Neural cell (in vitro differentiated cells): ENCODE results near the gene TACC2. TPM values are rescaled to one million over a fixed set of nuclear protein-coding genes. Genes with fewer than 3 reads are reported as not detected.
A peak's percentile ranks its signal among the peaks of the same experiment; 100 is the strongest.

Experiments used
- H2AFZ ChIP-seq: fragments of 200-600, 300-800 bp; sonication (generic), shearing (Covaris generic); 2 replicates; pipeline ENCODE4 v1.6.0; 2014; ENCODE audit warnings: low read depth, mild to moderate bottlenecking, antibody characterized with exemption, low read length, moderate library complexity
- H3F3A ChIP-seq: fragments of 200-600 bp; shearing (Covaris generic); 2 replicates; pipeline ENCODE4 v1.6.1; 2016; ENCODE audit warnings: mild to moderate bottlenecking, moderate library complexity, mixed read lengths, antibody characterized with exemption, low read length; ENCODE audit not compliant: insufficient read depth, poor library complexity, severe bottlenecking
- H3K27ac ChIP-seq: fragments of 200-600, 300-800 bp; sonication (generic), shearing (Covaris generic); 2 replicates; pipeline ENCODE4 v1.5.1; 2014; ENCODE audit warnings: mild to moderate bottlenecking, low read length, moderate library complexity
- H3K27me3 ChIP-seq: fragments of 300-800, 200-600 bp; sonication (generic), shearing (Covaris generic); 2 replicates; pipeline ENCODE4 v1.6.0; 2014; ENCODE audit warnings: mild to moderate bottlenecking, low read depth, low read length, moderate library complexity; ENCODE audit not compliant: insufficient read depth
- H3K36me3 ChIP-seq: fragments of 300-800, 200-600 bp; sonication (generic), shearing (Covaris generic); 2 replicates; pipeline ENCODE4 v1.5.1; 2014; ENCODE audit warnings: mild to moderate bottlenecking, antibody characterized with exemption, low read length, moderate library complexity; ENCODE audit not compliant: insufficient read depth
- H3K4me2 ChIP-seq: fragments of 300-800, 200-600 bp; sonication (generic), shearing (Covaris generic); 2 replicates; pipeline ENCODE4 v1.6.0; 2014; ENCODE audit warnings: mild to moderate bottlenecking, low read length
- H3K4me3 ChIP-seq: fragments of 300-800, 200-600 bp; sonication (generic), shearing (Covaris generic); 2 replicates; pipeline ENCODE4 v1.5.1; 2014; ENCODE audit warnings: mild to moderate bottlenecking, low read length, moderate library complexity
- H3K79me2 ChIP-seq: fragments of 200-600 bp; shearing (Covaris generic); replicated peaks from 2 replicates; pipeline ENCODE4 v1.6.0; 2014; ENCODE audit warnings: mild to moderate bottlenecking, low read length, moderate library complexity; ENCODE audit not compliant: insufficient read depth
- H3K9ac ChIP-seq: fragments of 300-800, 200-600 bp; sonication (generic), shearing (Covaris generic); 2 replicates; pipeline ENCODE4 v1.6.1; 2016; ENCODE audit warnings: mild to moderate bottlenecking, low read length, mixed read lengths
- H3K9me2 ChIP-seq: fragments of 200-600 bp; shearing (Covaris generic); 2 replicates; pipeline ENCODE4 v1.6.1; 2016; ENCODE audit warnings: mild to moderate bottlenecking, low read length, mixed read lengths; ENCODE audit not compliant: insufficient read depth
- H3K9me3 ChIP-seq: fragments of 200-600, 300-800 bp; sonication (generic), shearing (Covaris generic); 2 replicates; pipeline ENCODE4 v1.6.1; 2016; ENCODE audit warnings: mild to moderate bottlenecking, mixed run types, low read length, moderate library complexity, mixed read lengths
- H4K20me1 ChIP-seq: fragments of 200-600 bp; shearing (Covaris generic); 2 replicates; pipeline ENCODE4 v1.6.1; 2016; ENCODE audit warnings: mild to moderate bottlenecking, mixed run types; ENCODE audit not compliant: insufficient read depth
- EP300 ChIP-seq: fragments of 450-650 bp; conservative IDR thresholded peaks from 2 replicates; pipeline ENCODE4 v1.6.1; 2014; ENCODE audit warnings: antibody characterized with exemption, mild to moderate bottlenecking, moderate library complexity; ENCODE audit not compliant: poor library complexity, severe bottlenecking
- EZH2 ChIP-seq: fragments of 200-600, 300-800 bp; shearing (Covaris generic), sonication (generic); IDR thresholded peaks from 2 replicates; pipeline ENCODE4 v1.6.1; 2014; ENCODE audit warnings: antibody characterized with exemption, low read length, borderline replicate concordance, mild to moderate bottlenecking; ENCODE audit not compliant: insufficient read depth, poor library complexity, severe bottlenecking
- MXI1 ChIP-seq: fragments of 450-650 bp; conservative IDR thresholded peaks from 2 replicates; pipeline ENCODE4 v1.6.1; 2014; ENCODE audit warnings: antibody characterized with exemption, mild to moderate bottlenecking; ENCODE audit not compliant: poor library complexity, severe bottlenecking
- POLR2AphosphoS5 ChIP-seq: IDR thresholded peaks from 2 replicates; pipeline ENCODE4 v1.6.1; 2012
- RAD21 ChIP-seq: fragments of 450-650 bp; conservative IDR thresholded peaks from 2 replicates; pipeline ENCODE4 v1.6.1; 2014; ENCODE audit warnings: antibody characterized with exemption, mild to moderate bottlenecking, moderate library complexity
- SMC3 ChIP-seq: fragments of 450-650 bp; conservative IDR thresholded peaks from 2 replicates; pipeline ENCODE4 v1.6.1; 2014; ENCODE audit warnings: antibody characterized with exemption, mild to moderate bottlenecking, moderate library complexity; ENCODE audit not compliant: poor library complexity
- TAF1 ChIP-seq: IDR thresholded peaks from 2 replicates; pipeline ENCODE4 v1.6.1; 2012; ENCODE audit warnings: low read depth
- polyA plus RNA-seq: library from polyadenylated mRNA; depleted of rRNA; stranded (reverse); fragments of >200 nt; gene quantifications from 2 replicates; pipeline ENCODE4 v1.2.3, GENCODE V29; 2014
- TF ChIP-seq, protein P1 (sequence below): fragments of 450-650 bp; IDR thresholded peaks from 2 replicates; pipeline ENCODE4 v1.5.1; 2014; ENCODE audit warnings: antibody characterized with exemption, mild to moderate bottlenecking, moderate library complexity; ENCODE audit not compliant: poor library complexity, severe bottlenecking
- TF ChIP-seq, protein P2 (sequence below): IDR thresholded peaks from 2 replicates; pipeline ENCODE4 v1.6.1; 2012; ENCODE audit warnings: borderline replicate concordance

TACC2 gene
- polyA plus RNA-seq, 1 donor from 2014 or later: 17.6 TPM

DNA sequence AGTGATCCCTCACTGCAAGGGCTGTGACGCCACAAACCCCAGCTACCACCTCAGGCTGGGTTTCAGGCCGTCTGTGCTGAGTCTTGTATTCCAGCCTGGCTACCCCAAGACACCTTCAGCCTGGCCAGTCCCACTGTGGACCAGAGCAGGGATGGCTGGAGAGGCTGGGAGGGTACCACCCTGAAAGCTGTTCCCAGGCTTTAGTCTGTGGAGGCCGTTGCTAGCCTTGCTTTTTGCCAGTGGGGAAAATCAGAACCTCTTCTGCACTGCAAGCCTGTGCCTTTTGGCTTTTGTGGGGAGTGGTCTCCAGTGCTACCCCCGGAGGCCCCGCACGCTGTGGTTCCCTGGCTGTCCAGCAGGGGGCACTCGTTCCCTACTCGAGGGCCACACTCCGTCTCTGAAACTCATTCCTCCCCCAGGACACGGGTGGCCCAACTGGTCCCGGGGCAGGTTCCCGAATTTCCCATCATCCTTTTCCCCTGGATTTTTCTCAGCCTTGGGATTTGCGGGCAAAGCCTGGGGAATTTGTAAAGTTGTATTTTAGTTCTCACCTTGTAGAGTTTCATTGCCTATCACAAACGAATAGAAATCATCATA, 153.8 kb downstream of the TACC2 start:
- TF ChIP-seq TAF1: no peak
- TF ChIP-seq POLR2AphosphoS5: no peak
- peak; percentile 43 for TF ChIP-seq SMC3
- TF ChIP-seq RAD21: peak; percentile 43
- TF ChIP-seq, protein P1, sequence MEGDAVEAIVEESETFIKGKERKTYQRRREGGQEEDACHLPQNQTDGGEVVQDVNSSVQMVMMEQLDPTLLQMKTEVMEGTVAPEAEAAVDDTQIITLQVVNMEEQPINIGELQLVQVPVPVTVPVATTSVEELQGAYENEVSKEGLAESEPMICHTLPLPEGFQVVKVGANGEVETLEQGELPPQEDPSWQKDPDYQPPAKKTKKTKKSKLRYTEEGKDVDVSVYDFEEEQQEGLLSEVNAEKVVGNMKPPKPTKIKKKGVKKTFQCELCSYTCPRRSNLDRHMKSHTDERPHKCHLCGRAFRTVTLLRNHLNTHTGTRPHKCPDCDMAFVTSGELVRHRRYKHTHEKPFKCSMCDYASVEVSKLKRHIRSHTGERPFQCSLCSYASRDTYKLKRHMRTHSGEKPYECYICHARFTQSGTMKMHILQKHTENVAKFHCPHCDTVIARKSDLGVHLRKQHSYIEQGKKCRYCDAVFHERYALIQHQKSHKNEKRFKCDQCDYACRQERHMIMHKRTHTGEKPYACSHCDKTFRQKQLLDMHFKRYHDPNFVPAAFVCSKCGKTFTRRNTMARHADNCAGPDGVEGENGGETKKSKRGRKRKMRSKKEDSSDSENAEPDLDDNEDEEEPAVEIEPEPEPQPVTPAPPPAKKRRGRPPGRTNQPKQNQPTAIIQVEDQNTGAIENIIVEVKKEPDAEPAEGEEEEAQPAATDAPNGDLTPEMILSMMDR: peak; percentile 52
- Histone ChIP-seq H4K20me1 (no peaks in the 10 kb centered on the region), H3F3A (no peaks in the 10 kb centered on the region), H3K4me3 (no peak overlapping the region), H3K9me2 (no peaks in the 10 kb centered on the region), H3K27ac (no peak overlapping the region), H3K79me2 (no peaks in the 10 kb centered on the region), H3K4me2 (no peak overlapping the region), H3K9me3 (peaks cover 3% of the 10 kb centered on the region), H3K9ac (no peak overlapping the region), H3K36me3 (no peaks in the 10 kb centered on the region), H2AFZ (no peak overlapping the region), H3K27me3 (no peaks in the 10 kb centered on the region)

DNA sequence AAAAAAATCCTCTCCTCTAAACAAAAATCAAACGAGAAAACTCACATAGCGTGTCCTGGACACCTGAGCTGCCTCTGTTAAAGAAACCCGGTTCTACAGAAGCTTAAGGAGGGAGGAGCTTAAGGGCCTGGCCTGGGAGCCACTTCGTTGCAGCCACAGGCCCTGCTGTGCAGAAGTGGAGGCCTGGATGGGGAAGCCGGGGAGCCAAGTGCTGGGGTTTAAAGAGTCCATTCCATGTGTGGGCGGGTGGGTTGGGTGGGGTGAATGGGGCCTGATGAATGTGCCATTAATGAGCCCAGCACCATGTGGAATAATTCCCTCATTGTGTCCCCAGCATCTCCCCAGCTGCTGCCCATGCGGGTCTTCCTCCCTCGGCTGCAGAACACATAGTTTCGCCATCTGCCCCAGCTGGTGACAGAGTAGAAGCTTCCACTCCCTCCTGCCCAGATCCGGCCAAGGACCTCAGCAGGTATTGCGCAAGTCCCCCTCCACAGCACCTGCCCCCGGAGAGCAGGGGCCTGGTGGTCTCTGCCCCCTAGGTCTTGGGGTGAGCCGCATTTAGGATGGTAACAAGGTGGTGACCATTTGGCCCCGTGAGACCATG, 154.4 kb downstream of the TACC2 start:
- Histone ChIP-seq H2AFZ (no peak overlapping the region), H3K27me3 (no peaks in the 10 kb centered on the region), H3K9ac (no peak overlapping the region), H3K4me3 (no peak overlapping the region), H3K36me3 (no peaks in the 10 kb centered on the region), H3K9me2 (no peaks in the 10 kb centered on the region), H3K79me2 (no peaks in the 10 kb centered on the region), H3K27ac (no peak overlapping the region), H3K9me3 (peaks cover 3% of the 10 kb centered on the region), H3K4me2 (no peak overlapping the region), H4K20me1 (no peaks in the 10 kb centered on the region), H3F3A (no peaks in the 10 kb centered on the region)
- TF ChIP-seq TAF1 (no peak), RAD21 (no peak), POLR2AphosphoS5 (no peak), SMC3 (no peak), EZH2 (no peak), EP300 (no peak), MXI1 (no peak)
- TF ChIP-seq, protein P1: no peak
- TF ChIP-seq, protein P2, sequence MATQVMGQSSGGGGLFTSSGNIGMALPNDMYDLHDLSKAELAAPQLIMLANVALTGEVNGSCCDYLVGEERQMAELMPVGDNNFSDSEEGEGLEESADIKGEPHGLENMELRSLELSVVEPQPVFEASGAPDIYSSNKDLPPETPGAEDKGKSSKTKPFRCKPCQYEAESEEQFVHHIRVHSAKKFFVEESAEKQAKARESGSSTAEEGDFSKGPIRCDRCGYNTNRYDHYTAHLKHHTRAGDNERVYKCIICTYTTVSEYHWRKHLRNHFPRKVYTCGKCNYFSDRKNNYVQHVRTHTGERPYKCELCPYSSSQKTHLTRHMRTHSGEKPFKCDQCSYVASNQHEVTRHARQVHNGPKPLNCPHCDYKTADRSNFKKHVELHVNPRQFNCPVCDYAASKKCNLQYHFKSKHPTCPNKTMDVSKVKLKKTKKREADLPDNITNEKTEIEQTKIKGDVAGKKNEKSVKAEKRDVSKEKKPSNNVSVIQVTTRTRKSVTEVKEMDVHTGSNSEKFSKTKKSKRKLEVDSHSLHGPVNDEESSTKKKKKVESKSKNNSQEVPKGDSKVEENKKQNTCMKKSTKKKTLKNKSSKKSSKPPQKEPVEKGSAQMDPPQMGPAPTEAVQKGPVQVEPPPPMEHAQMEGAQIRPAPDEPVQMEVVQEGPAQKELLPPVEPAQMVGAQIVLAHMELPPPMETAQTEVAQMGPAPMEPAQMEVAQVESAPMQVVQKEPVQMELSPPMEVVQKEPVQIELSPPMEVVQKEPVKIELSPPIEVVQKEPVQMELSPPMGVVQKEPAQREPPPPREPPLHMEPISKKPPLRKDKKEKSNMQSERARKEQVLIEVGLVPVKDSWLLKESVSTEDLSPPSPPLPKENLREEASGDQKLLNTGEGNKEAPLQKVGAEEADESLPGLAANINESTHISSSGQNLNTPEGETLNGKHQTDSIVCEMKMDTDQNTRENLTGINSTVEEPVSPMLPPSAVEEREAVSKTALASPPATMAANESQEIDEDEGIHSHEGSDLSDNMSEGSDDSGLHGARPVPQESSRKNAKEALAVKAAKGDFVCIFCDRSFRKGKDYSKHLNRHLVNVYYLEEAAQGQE: no peak
